ENCODE data around the gene CTDNEP1.
"Not testable (repeated sequence)": the region's sequence is repeated elsewhere in the genome, so short reads cannot be mapped to it uniquely, and the experiment has no call there.

The CTDNEP1 gene

GRCh38 chr17:7243838-7244237, 7.7 kb downstream of the CTDNEP1 start:
- not testable (repeated sequence) for DNase-seq

GRCh38 chr17:7243453-7243729, 8.1 kb downstream of the CTDNEP1 start:
- DNase-seq, result no peak

- no peak for DNase-seq
Observed at GRCh38 chr17:7242717-7243452, 8.6 kb downstream of the CTDNEP1 start.

GRCh38 chr17:7241783-7242716, 9.5 kb downstream of the CTDNEP1 start, which contains the start of gene GABARAP:
TSS of gene GABARAP (minus strand) at chr17:7242449. CDS start at chr17:7242330, 119 bp downstream.
- DNase-seq, result no peak

- no peak for DNase-seq
Observed at GRCh38 chr17:7241090-7241733, 10.3 kb downstream of the CTDNEP1 start.

GRCh38 chr17:7240375-7240774, 11.2 kb downstream of the CTDNEP1 start:
- no peak for DNase-seq

GRCh38 chr17:7239091-7240027, 12.2 kb downstream of the CTDNEP1 start, which contains the start of gene PHF23:
TSS of gene PHF23 (minus strand) at chr17:7239457. CDS start at chr17:7239279, 178 bp downstream.
- DNase-seq, result peak; percentile 93

- DNase-seq, result no peak
Observed at GRCh38 chr17:7238420-7239090, 13.0 kb downstream of the CTDNEP1 start.

- no peak for DNase-seq
Observed at GRCh38 chr17:7237761-7238419, 13.6 kb downstream of the CTDNEP1 start.

GRCh38 chr17:7237266-7237760, 14.2 kb downstream of the CTDNEP1 start:
- no peak for DNase-seq

- no peak for DNase-seq
Observed at GRCh38 chr17:7236808-7237207, 14.7 kb downstream of the CTDNEP1 start.

GRCh38 chr17:7235693-7236665, 15.6 kb downstream of the CTDNEP1 start:
- DNase-seq, result no peak

GRCh38 chr17:7234083-7234951, 17.2 kb downstream of the CTDNEP1 start, which contains the start of gene DVL2:
TSS of gene DVL2 (minus strand) at chr17:7234517. CDS start at chr17:7234262, 255 bp downstream.
- peak; percentile 62 for DNase-seq

GRCh38 chr17:7233701-7234082, 17.8 kb downstream of the CTDNEP1 start:
- no peak for DNase-seq

GRCh38 chr17:7232114-7232513, 19.4 kb downstream of the CTDNEP1 start:
- no peak for DNase-seq

GRCh38 chr17:7229504-7229903, 22.0 kb downstream of the CTDNEP1 start:
- DNase-seq, result no peak

GRCh38 chr17:7228920-7229319, 22.6 kb downstream of the CTDNEP1 start:
- DNase-seq, result no peak
